H9 (cell line): ENCODE measurements around the gene ETFB. TPM values are rescaled to one million over a fixed set of nuclear protein-coding genes. Genes with fewer than 3 reads are reported as not detected.

ENCODE experiments used
- DNase-seq: peaks from one replicate; pipeline ENCODE4 v3.0.0-alpha.2; 2017
- H2AFZ ChIP-seq: one replicate; pipeline ENCODE4 v1.6.1; 2013; ENCODE audit warnings: mild to moderate bottlenecking, low read length, control low read depth, moderate library complexity
- H2AK5ac ChIP-seq: 2 replicates; pipeline ENCODE4 v1.6.1; 2013; ENCODE audit warnings: low read length, control low read depth, mixed read lengths; ENCODE audit not compliant: insufficient read length
- H2BK120ac ChIP-seq: one replicate; pipeline ENCODE4 v1.6.1; 2013; ENCODE audit warnings: low read depth, mild to moderate bottlenecking, low read length, control low read depth, inconsistent platforms; ENCODE audit not compliant: poor library complexity, severe bottlenecking
- H2BK12ac ChIP-seq: 2 replicates; pipeline ENCODE4 v1.6.1; 2013; ENCODE audit warnings: low read length, control low read depth, mixed read lengths, low read depth; ENCODE audit not compliant: insufficient read length
- H2BK15ac ChIP-seq: 2 replicates; pipeline ENCODE4 v1.6.1; 2013; ENCODE audit warnings: low read depth, low read length, control low read depth
- H2BK20ac ChIP-seq: one replicate; pipeline ENCODE4 v1.6.1; 2013; ENCODE audit warnings: low read depth, mild to moderate bottlenecking, low read length, control low read depth, inconsistent platforms; ENCODE audit not compliant: poor library complexity, severe bottlenecking
- H2BK5ac ChIP-seq: 2 replicates; pipeline ENCODE4 v1.6.1; 2013; ENCODE audit warnings: low read length, control low read depth, mixed read lengths; ENCODE audit not compliant: insufficient read length
- H3K14ac ChIP-seq: 2 replicates; pipeline ENCODE4 v1.6.1; 2013; ENCODE audit warnings: low read length, control low read depth; ENCODE audit not compliant: insufficient read depth
- H3K18ac ChIP-seq: 2 replicates; pipeline ENCODE4 v1.6.1; 2013; ENCODE audit warnings: low read depth, mild to moderate bottlenecking, mixed read lengths, low read length, control low read depth; ENCODE audit not compliant: insufficient read length
- H3K23ac ChIP-seq: 2 replicates; pipeline ENCODE4 v1.6.1; 2013; ENCODE audit warnings: low read length, control low read depth, mixed read lengths, low read depth; ENCODE audit not compliant: insufficient read length
- H3K23me2 ChIP-seq: 2 replicates; pipeline ENCODE4 v1.6.1; 2013; ENCODE audit warnings: low read depth, mild to moderate bottlenecking, mixed read lengths, low read length, control low read depth; ENCODE audit not compliant: insufficient read length, poor library complexity, severe bottlenecking
- H3K27ac ChIP-seq: 2 replicates; pipeline ENCODE4 v1.5.1; 2013; ENCODE audit warnings: low read length, control low read depth, mixed read lengths, low read depth; ENCODE audit not compliant: insufficient read length
- H3K27me3 ChIP-seq: 2 replicates; pipeline ENCODE4 v1.6.1; 2013; ENCODE audit warnings: low read length, control low read depth, inconsistent platforms; ENCODE audit not compliant: insufficient read depth
- H3K4ac ChIP-seq: 2 replicates; pipeline ENCODE4 v1.6.1; 2013; ENCODE audit warnings: low read depth, mild to moderate bottlenecking, control low read depth, inconsistent platforms, low read length, moderate library complexity
- H3K4me1 ChIP-seq: 2 replicates; pipeline ENCODE4 v1.6.1; 2013; ENCODE audit warnings: low read length, control low read depth, inconsistent platforms; ENCODE audit not compliant: insufficient read depth
- H3K4me2 ChIP-seq: 2 replicates; pipeline ENCODE4 v1.6.1; 2013; ENCODE audit warnings: low read length, control low read depth, mixed read lengths; ENCODE audit not compliant: insufficient read length, insufficient read depth
- H3K56ac ChIP-seq: 2 replicates; pipeline ENCODE4 v1.6.1; 2013; ENCODE audit warnings: low read depth, mild to moderate bottlenecking, mixed read lengths, low read length, control low read depth; ENCODE audit not compliant: insufficient read length
- H3K79me1 ChIP-seq: 2 replicates; pipeline ENCODE4 v1.6.1; 2013; ENCODE audit warnings: low read depth, mild to moderate bottlenecking, moderate library complexity, low read length, control low read depth, inconsistent platforms; ENCODE audit not compliant: insufficient read depth, poor library complexity, severe bottlenecking
- H3K79me2 ChIP-seq: 2 replicates; pipeline ENCODE4 v1.6.1; 2013; ENCODE audit warnings: low read length, control low read depth, inconsistent platforms; ENCODE audit not compliant: insufficient read depth
- H3K9ac ChIP-seq: 2 replicates; pipeline ENCODE4 v1.6.1; 2013; ENCODE audit warnings: low read length, control low read depth, mixed read lengths; ENCODE audit not compliant: insufficient read length; ENCODE audit errors: extremely low read depth
- H3K9me3 ChIP-seq: one replicate; pipeline ENCODE4 v1.6.1; 2013; ENCODE audit warnings: low read depth, low read length, inconsistent platforms; ENCODE audit not compliant: control insufficient read depth
- H3T11ph ChIP-seq: one replicate; pipeline ENCODE4 v1.6.1; 2013; ENCODE audit warnings: mild to moderate bottlenecking, low read length, control low read depth, inconsistent platforms
- H4K20me1 ChIP-seq: one replicate; pipeline ENCODE4 v1.6.1; 2013; ENCODE audit not compliant: control insufficient read depth, insufficient read length, insufficient read depth
- H4K5ac ChIP-seq: 2 replicates; pipeline ENCODE4 v1.6.1; 2013; ENCODE audit warnings: low read depth, mild to moderate bottlenecking, mixed read lengths, low read length, control low read depth; ENCODE audit not compliant: insufficient read length
- H4K8ac ChIP-seq: replicated peaks from 2 replicates; pipeline ENCODE4 v1.6.1; 2013; ENCODE audit warnings: low read length, control low read depth, mixed read lengths, low read depth; ENCODE audit not compliant: insufficient read length
- H4K91ac ChIP-seq: 2 replicates; pipeline ENCODE4 v1.6.1; 2013; ENCODE audit warnings: low read depth, mild to moderate bottlenecking, moderate library complexity, mixed read lengths, low read length, control low read depth; ENCODE audit not compliant: insufficient read length
- H3K27ac Mint-ChIP-seq, 3 experiments: 2 replicates in 2 of 3; 3 replicates in 1 of 3; pipeline ENCODE4 v1.8.0; 2020 to 2021; ENCODE audit warnings: mixed read lengths in 3 of 3, mild to moderate bottlenecking in 1 of 3, moderate library complexity in 1 of 3
- H3K27me3 Mint-ChIP-seq: 2 replicates; pipeline ENCODE4 v1.8.0; 2021; ENCODE audit warnings: low read depth, mild to moderate bottlenecking, moderate library complexity, mixed read lengths
- H3K36me3 Mint-ChIP-seq, 3 experiments: 2 replicates in 2 of 3; 3 replicates in 1 of 3; pipeline ENCODE4 v1.8.0; 2020 to 2021; ENCODE audit warnings: low read depth in 3 of 3, mixed read lengths in 3 of 3; ENCODE audit not compliant: insufficient read depth in 1 of 3
- H3K4me1 Mint-ChIP-seq, 2 experiments: 2 replicates each; pipeline ENCODE4 v1.8.0; 2020; ENCODE audit warnings: mixed read lengths in 2 of 2
- H3K4me3 Mint-ChIP-seq, 2 experiments: 2 replicates in 1 of 2; 3 replicates in 1 of 2; pipeline ENCODE4 v1.8.0; 2020 to 2021; ENCODE audit warnings: mild to moderate bottlenecking in 2 of 2, mixed read lengths in 2 of 2, moderate library complexity in 1 of 2
- H3K9me3 Mint-ChIP-seq, 2 experiments: 2 replicates in 1 of 2; 3 replicates in 1 of 2; pipeline ENCODE4 v1.8.0; 2020; ENCODE audit warnings: mild to moderate bottlenecking in 2 of 2, mixed read lengths in 2 of 2, moderate library complexity in 1 of 2
- CTCF ChIP-seq: fragments of 200-600 bp; sonication (generic); conservative IDR thresholded peaks from 3 replicates; pipeline ENCODE4 v1.8.0; 2021; ENCODE audit warnings: antibody characterized with exemption, mild to moderate bottlenecking
- WGBS: extraction: QIAGEN DNeasy Blood & Tissue Kit; methylation state at CpG from one replicate; pipeline ENCODE4 v1.1.7; 2013; ENCODE audit warnings: missing lambda C conversion rate, low lambda C conversion rate, mixed read lengths; ENCODE audit not compliant: insufficient read length; ENCODE audit errors: extremely low coverage; 5-methylcytosine and 5-hydroxymethylcytosine counted together
- total RNA-seq: library from RNA; stranded (reverse); gene quantifications from 2 replicates; pipeline ENCODE4 v1.2.1, GENCODE V29; 2021

The ETFB gene
- total RNA-seq, 1 experiment from 2014 or later: 49.4 TPM

DNA sequence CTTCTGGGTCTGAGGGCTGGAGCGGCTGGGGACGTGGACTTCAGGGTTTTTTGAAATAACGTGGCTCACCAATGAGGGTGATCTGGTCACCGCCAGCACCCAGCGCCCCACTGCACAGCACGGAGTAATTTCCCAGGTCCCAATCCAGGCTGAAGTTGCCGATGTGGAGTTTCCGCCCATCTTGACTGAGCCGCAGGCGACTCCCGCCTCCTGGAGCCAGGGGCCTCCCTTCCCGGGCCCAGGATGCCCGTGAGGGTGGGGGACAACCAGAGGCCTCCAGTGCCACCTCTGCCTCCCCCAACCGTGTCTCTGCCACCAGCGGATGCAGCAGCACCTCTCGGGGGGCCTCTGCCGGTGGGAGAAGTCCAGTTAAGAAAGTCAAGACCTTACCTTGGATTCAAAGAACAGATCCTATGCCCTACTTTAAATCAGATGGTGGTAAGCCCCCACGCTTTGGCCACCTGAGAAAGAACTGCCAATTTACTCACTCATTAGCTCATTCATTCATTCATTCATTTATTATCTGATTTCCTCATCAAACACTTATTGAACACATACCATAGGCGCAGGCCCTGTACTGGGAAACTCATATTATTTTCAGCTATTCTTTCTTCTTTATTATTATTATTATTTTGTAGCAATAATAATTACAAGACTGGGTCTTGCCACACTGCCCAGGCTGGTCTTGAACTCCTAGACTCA is 28.2 kb downstream of the ETFB start:
- Histone ChIP-seq H3K4me2 (peak overlapping the region; percentile 81), H3K79me1 (no peaks in the 10 kb centered on the region), H3T11ph (no peak overlapping the region), H2BK12ac (no peak overlapping the region), H3K9me3 (no peaks in the 10 kb centered on the region), H3K27ac (no peak overlapping the region), H2AFZ (no peak overlapping the region), H3K23ac (no peak overlapping the region), H4K20me1 (no peaks in the 10 kb centered on the region), H3K18ac (no peak overlapping the region), H3K79me2 (no peaks in the 10 kb centered on the region), H2AK5ac (no peak overlapping the region), H3K4ac (no peak overlapping the region), H2BK120ac (no peak overlapping the region), H2BK15ac (no peak overlapping the region), H2BK20ac (no peak overlapping the region), H3K23me2 (peaks cover 6% of the 10 kb centered on the region), H4K8ac (no peak overlapping the region), H2BK5ac (no peak overlapping the region), H3K14ac (no peak overlapping the region), H3K27me3 (no peaks in the 10 kb centered on the region), H4K5ac (no peak overlapping the region), H3K56ac (no peak overlapping the region), H4K91ac (no peak overlapping the region), H3K4me1 (peaks cover 14% of the 10 kb centered on the region), H3K9ac (no peak overlapping the region)
- H3K27ac Mint-ChIP-seq: no peak overlapping the region; a peak in 1 of 7 replicates
- peaks cover 10 to 20% (median 17%) of the 10 kb centered on the region in 3 experiments for H3K36me3 Mint-ChIP-seq
- peaks cover 19% of the 10 kb centered on the region for H3K27me3 Mint-ChIP-seq
- H3K4me3 Mint-ChIP-seq: peak overlapping the region; percentile 77 to 89
- H3K4me1 Mint-ChIP-seq: peaks cover 21 to 33% of the 10 kb centered on the region in 2 experiments
- no peak; the same call in 2 of the 3 replicates for TF ChIP-seq CTCF
- H3K9me3 Mint-ChIP-seq: no peaks in the 10 kb centered on the region; a peak in 1 of 5 replicates
- DNase-seq: no peak
- WGBS: no CpG with 5 or more reads among the region's 19 CpGs
